ENCODE data around the gene TMEM272.

Gene TMEM272

GRCh38 chr13:51806566-51806965 is 38.4 kb downstream of the TMEM272 start:
- H3K36me3 ChIP-seq (ENCODE audit: control insufficient read depth in 2 of 2, insufficient read depth in 2 of 2, low read length in 2 of 2) = no peaks in the 10 kb centered on the region
- H3K4me1 ChIP-seq (ENCODE audit: control insufficient read depth in 2 of 2, insufficient read depth in 2 of 2, low read length in 2 of 2) = peaks cover 28 to 29% of the 10 kb centered on the region in 2 donors
- no peak overlapping the region for H3K9ac ChIP-seq (ENCODE audit: low read depth in 1 of 2, low read length in 2 of 2)
- no peaks in the 10 kb centered on the region for H3K9me3 ChIP-seq (ENCODE audit: control insufficient read depth in 2 of 2, low read length in 2 of 2)
- H3K27me3 ChIP-seq (ENCODE audit: control insufficient read depth in 2 of 2, insufficient read depth in 2 of 2, low read length in 2 of 2) = no peaks in the 10 kb centered on the region
- H3K4me3 ChIP-seq (ENCODE audit: low read length in 2 of 2) = no peak overlapping the region
- H3K27ac ChIP-seq (ENCODE audit: low read depth in 2 of 2, low read length in 2 of 2) = no peak overlapping the region

DNA sequence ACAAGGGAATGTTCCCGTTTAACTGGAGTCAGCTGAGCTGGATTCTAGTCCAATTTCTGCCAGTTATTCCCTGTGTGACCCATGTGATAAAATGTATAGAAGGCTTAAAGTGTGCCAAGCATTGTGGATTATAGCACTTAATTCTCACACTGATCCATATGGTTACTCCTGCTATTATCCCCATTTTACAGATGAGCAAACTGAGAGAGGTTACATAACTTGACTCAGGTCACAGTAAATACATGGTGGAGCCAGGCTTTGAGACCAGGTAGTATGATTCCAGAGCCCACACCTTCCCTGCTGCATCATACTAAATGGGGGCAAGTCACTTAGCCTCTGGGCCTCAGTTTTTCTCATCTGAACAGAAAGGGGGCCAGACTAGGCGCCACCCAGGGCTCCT is 39.1 kb downstream of the TMEM272 start:
- H3K27ac ChIP-seq (ENCODE audit: low read depth in 2 of 2, low read length in 2 of 2) = no peak overlapping the region
- no peaks in the 10 kb centered on the region for H3K36me3 ChIP-seq (ENCODE audit: control insufficient read depth in 2 of 2, insufficient read depth in 2 of 2, low read length in 2 of 2)
- H3K9me3 ChIP-seq (ENCODE audit: control insufficient read depth in 2 of 2, low read length in 2 of 2) = no peaks in the 10 kb centered on the region
- no peak overlapping the region for H3K9ac ChIP-seq (ENCODE audit: low read depth in 1 of 2, low read length in 2 of 2)
- peaks cover 31 to 32% of the 10 kb centered on the region in 2 donors for H3K4me1 ChIP-seq (ENCODE audit: control insufficient read depth in 2 of 2, insufficient read depth in 2 of 2, low read length in 2 of 2)
- no peaks in the 10 kb centered on the region for H3K27me3 ChIP-seq (ENCODE audit: control insufficient read depth in 2 of 2, insufficient read depth in 2 of 2, low read length in 2 of 2)
- no peak overlapping the region for H3K4me3 ChIP-seq (ENCODE audit: low read length in 2 of 2)

DNA sequence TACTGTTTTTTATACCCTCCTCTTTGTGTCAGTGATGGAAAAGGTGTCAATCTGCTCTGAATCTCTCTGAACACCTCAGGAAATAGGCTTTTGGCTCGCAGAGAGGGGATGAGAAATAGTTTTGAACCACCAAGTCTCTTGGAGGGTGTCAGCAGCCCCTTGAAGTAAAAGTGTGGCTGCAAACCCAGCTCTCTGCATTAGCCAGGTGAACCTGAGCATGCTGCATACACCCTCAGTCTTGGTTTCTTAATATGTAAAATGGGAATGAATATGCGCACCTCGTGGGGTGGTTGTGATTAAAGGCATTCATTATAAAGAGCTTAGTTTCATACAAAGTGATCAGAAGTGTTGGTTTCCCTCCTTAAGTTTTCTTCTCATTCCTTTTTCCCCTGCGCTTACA is 39.7 kb downstream of the TMEM272 start:
- H3K4me3 ChIP-seq (ENCODE audit: low read length in 2 of 2) = no peak overlapping the region
- peak overlapping the region in 1 of 2 donors; percentile 100 for H3K9ac ChIP-seq (ENCODE audit: low read depth in 1 of 2, low read length in 2 of 2)

DNA sequence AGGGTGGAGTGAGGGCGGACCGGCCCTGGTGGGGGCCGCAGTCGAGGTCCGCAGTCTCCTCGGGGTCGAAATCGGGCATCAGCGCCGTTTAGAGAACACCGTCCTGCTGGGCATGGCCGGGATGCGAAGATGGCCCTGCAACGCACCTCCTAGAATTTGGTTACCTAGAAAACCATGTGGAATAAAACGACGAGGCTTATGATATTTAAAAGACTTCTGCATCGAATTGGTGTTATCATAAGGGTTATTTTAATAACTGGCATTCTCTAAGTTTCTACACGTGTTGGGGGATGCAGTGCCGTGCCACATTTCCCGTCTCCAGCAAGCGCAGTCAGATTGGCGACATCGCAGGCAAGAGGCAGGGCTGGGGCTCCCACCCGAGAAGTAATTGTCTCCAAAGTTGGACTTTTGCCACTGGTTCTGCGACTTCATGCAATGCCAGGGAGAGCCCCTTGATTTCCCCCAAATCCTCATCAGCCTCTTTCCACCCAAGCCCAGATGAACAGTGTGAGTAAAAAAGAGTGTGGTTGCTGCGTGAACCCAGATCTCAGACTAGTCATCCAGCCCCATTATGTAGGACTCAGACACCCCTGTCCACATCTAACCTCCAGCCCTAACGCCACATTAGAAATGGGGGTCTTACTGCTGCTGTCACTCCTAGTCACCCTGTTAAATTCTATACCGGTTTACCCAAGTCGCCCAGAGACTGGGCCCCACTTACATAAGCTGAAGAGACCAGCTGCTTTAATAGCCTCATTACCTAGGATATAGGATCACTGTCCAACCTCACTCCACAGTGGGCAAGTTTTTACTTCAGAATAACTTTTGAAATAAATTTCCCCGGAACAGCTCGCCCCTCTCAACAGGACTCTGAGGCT is 40.4 kb downstream of the TMEM272 start:
- H3K9me3 ChIP-seq (ENCODE audit: control insufficient read depth in 2 of 2, low read length in 2 of 2) = no peaks in the 10 kb centered on the region
- peak overlapping the region; percentile 99 to 100 for H3K9ac ChIP-seq (ENCODE audit: low read depth in 1 of 2, low read length in 2 of 2)
- H3K4me1 ChIP-seq (ENCODE audit: control insufficient read depth in 2 of 2, insufficient read depth in 2 of 2, low read length in 2 of 2) = peaks cover 31 to 32% of the 10 kb centered on the region in 2 donors
- H3K27me3 ChIP-seq (ENCODE audit: control insufficient read depth in 2 of 2, insufficient read depth in 2 of 2, low read length in 2 of 2) = no peaks in the 10 kb centered on the region
- peak overlapping the region; percentile 79 to 90 for H3K4me3 ChIP-seq (ENCODE audit: low read length in 2 of 2)
- H3K36me3 ChIP-seq (ENCODE audit: control insufficient read depth in 2 of 2, insufficient read depth in 2 of 2, low read length in 2 of 2) = no peaks in the 10 kb centered on the region
- H3K27ac ChIP-seq (ENCODE audit: low read depth in 2 of 2, low read length in 2 of 2) = peak overlapping the region; percentile 99 to 100

More for the DNA sequence above, 39.7 kb downstream of the TMEM272 start:
- H3K27me3 ChIP-seq (ENCODE audit: control insufficient read depth in 2 of 2, insufficient read depth in 2 of 2, low read length in 2 of 2) = no peaks in the 10 kb centered on the region
- H3K9me3 ChIP-seq (ENCODE audit: control insufficient read depth in 2 of 2, low read length in 2 of 2) = no peaks in the 10 kb centered on the region
- peaks cover 31 to 32% of the 10 kb centered on the region in 2 donors for H3K4me1 ChIP-seq (ENCODE audit: control insufficient read depth in 2 of 2, insufficient read depth in 2 of 2, low read length in 2 of 2)
- peak overlapping the region in 1 of 2 donors; percentile 11 for H3K27ac ChIP-seq (ENCODE audit: low read depth in 2 of 2, low read length in 2 of 2)
- H3K36me3 ChIP-seq (ENCODE audit: control insufficient read depth in 2 of 2, insufficient read depth in 2 of 2, low read length in 2 of 2) = no peaks in the 10 kb centered on the region

DNA sequence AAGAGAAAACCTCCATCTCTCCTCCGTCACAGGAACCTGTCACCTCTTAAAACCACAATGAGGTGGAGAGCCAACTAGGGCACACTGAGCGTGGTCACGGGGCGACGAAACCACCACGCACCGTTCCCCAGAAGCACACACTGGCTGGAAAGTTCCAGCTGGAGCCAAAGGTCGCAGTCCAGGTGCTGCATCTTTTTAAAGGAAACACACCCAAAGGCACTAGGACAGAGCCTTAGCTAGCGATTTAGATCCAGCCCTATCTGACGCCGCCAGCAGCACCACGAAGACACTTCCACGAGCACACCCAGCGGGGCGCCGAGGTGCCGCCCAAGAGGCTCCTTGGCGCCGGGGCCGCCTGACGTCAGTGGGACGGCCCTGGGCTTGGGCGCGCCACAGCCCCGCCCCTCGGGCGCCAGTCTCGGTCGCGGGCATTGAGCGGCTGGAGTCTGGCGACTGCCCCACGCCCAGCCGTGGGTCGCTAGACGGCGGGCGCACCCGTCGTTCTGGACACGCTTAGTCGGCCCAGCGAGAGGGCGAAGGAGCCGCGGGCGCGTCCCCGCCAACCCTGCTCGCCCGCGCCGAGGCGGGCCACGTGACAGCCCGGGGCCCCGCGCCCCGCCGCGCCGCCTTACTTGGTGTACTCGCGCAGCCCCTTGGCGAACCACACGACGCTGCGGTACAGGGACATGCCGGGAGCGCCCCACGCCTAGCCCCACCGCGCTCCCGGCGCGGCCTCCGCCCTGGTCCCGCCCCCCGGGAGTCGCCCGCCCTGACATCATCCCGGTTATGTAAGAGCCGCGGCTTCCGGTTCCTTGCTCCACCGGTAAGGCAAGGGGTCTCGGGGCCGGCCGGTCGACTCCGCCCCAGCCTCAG is 41.3 kb downstream of the TMEM272 start, which contains the start of gene DHRS12:
TSS of gene DHRS12 (minus strand) at position 742 of the 873 bp plus-strand sequence. CDS start 4,504 bp downstream, outside the sequence.
- H3K4me1 ChIP-seq (ENCODE audit: control insufficient read depth in 2 of 2, insufficient read depth in 2 of 2, low read length in 2 of 2) = peaks cover 31 to 32% of the 10 kb centered on the region in 2 donors
- H3K9ac ChIP-seq (ENCODE audit: low read depth in 1 of 2, low read length in 2 of 2) = peak within 1 kb of the TSS; percentile 99 to 100
- H3K4me3 ChIP-seq (ENCODE audit: low read length in 2 of 2) = peak within 1 kb of the TSS; percentile 79 to 90
- no peaks in the 10 kb centered on the region for H3K27me3 ChIP-seq (ENCODE audit: control insufficient read depth in 2 of 2, insufficient read depth in 2 of 2, low read length in 2 of 2)
- no peaks in the 10 kb centered on the region for H3K9me3 ChIP-seq (ENCODE audit: control insufficient read depth in 2 of 2, low read length in 2 of 2)
- no peaks in the 10 kb centered on the region for H3K36me3 ChIP-seq (ENCODE audit: control insufficient read depth in 2 of 2, insufficient read depth in 2 of 2, low read length in 2 of 2)
- H3K27ac ChIP-seq (ENCODE audit: low read depth in 2 of 2, low read length in 2 of 2) = peak within 1 kb of the TSS; percentile 99 to 100

GRCh38 chr13:51802631-51803418 is 42.2 kb downstream of the TMEM272 start:
- H3K4me3 ChIP-seq (ENCODE audit: low read length in 2 of 2) = peak overlapping the region; percentile 79 to 90
- peak overlapping the region; percentile 99 to 100 for H3K27ac ChIP-seq (ENCODE audit: low read depth in 2 of 2, low read length in 2 of 2)
- no peaks in the 10 kb centered on the region for H3K36me3 ChIP-seq (ENCODE audit: control insufficient read depth in 2 of 2, insufficient read depth in 2 of 2, low read length in 2 of 2)
- no peaks in the 10 kb centered on the region for H3K27me3 ChIP-seq (ENCODE audit: control insufficient read depth in 2 of 2, insufficient read depth in 2 of 2, low read length in 2 of 2)
- H3K4me1 ChIP-seq (ENCODE audit: control insufficient read depth in 2 of 2, insufficient read depth in 2 of 2, low read length in 2 of 2) = peaks cover 31 to 35% of the 10 kb centered on the region in 2 donors
- H3K9ac ChIP-seq (ENCODE audit: low read depth in 1 of 2, low read length in 2 of 2) = peak overlapping the region; percentile 99 to 100
- no peaks in the 10 kb centered on the region for H3K9me3 ChIP-seq (ENCODE audit: control insufficient read depth in 2 of 2, low read length in 2 of 2)

DNA sequence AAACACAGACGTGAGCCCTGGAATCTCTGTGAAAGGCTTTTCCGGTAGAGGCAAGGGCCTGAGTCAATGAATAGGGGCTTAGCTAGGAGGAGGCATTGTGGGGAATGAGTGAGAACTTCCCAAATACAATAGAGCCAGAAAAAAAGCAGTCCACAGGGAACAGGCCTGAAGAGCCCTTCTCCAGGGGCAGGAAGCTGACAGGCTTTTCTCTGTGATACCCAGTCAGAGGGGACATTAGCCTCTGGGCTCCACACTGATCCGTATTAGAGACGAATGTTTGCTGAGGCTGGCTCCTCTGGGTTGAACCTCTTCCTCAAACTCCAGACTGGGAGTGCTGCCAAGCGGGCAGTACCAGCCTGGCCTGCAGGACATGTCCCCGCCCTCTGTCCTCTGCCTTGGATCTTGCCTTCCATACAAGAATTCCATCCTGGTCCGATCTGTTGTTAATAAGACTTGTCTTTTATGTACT is 43.3 kb downstream of the TMEM272 start:
- H3K27me3 ChIP-seq (ENCODE audit: control insufficient read depth in 2 of 2, insufficient read depth in 2 of 2, low read length in 2 of 2) = no peaks in the 10 kb centered on the region
- H3K9me3 ChIP-seq (ENCODE audit: control insufficient read depth in 2 of 2, low read length in 2 of 2) = no peaks in the 10 kb centered on the region
- no peaks in the 10 kb centered on the region for H3K36me3 ChIP-seq (ENCODE audit: control insufficient read depth in 2 of 2, insufficient read depth in 2 of 2, low read length in 2 of 2)
- H3K27ac ChIP-seq (ENCODE audit: low read depth in 2 of 2, low read length in 2 of 2) = peak overlapping the region; percentile 99 to 100
- no peak overlapping the region for H3K4me3 ChIP-seq (ENCODE audit: low read length in 2 of 2)
- H3K4me1 ChIP-seq (ENCODE audit: control insufficient read depth in 2 of 2, insufficient read depth in 2 of 2, low read length in 2 of 2) = peaks cover 31 to 35% of the 10 kb centered on the region in 2 donors
- H3K9ac ChIP-seq (ENCODE audit: low read depth in 1 of 2, low read length in 2 of 2) = peak overlapping the region; percentile 3 to 100

GRCh38 chr13:51800486-51800885 is 44.5 kb downstream of the TMEM272 start:
- H3K9ac ChIP-seq (ENCODE audit: low read depth in 1 of 2, low read length in 2 of 2) = no peak overlapping the region
- H3K36me3 ChIP-seq (ENCODE audit: control insufficient read depth in 2 of 2, insufficient read depth in 2 of 2, low read length in 2 of 2) = no peaks in the 10 kb centered on the region
- no peak overlapping the region for H3K4me3 ChIP-seq (ENCODE audit: low read length in 2 of 2)
- peaks cover 31 to 35% of the 10 kb centered on the region in 2 donors for H3K4me1 ChIP-seq (ENCODE audit: control insufficient read depth in 2 of 2, insufficient read depth in 2 of 2, low read length in 2 of 2)
- H3K9me3 ChIP-seq (ENCODE audit: control insufficient read depth in 2 of 2, low read length in 2 of 2) = no peaks in the 10 kb centered on the region
- no peak overlapping the region for H3K27ac ChIP-seq (ENCODE audit: low read depth in 2 of 2, low read length in 2 of 2)
- no peaks in the 10 kb centered on the region for H3K27me3 ChIP-seq (ENCODE audit: control insufficient read depth in 2 of 2, insufficient read depth in 2 of 2, low read length in 2 of 2)

GRCh38 chr13:51799261-51799660 is 45.7 kb downstream of the TMEM272 start:
- Histone ChIP-seq H3K27me3 (ENCODE audit: control insufficient read depth in 2 of 2, insufficient read depth in 2 of 2, low read length in 2 of 2) (no peaks in the 10 kb centered on the region), H3K4me1 (ENCODE audit: control insufficient read depth in 2 of 2, insufficient read depth in 2 of 2, low read length in 2 of 2) (peaks cover 21 to 26% of the 10 kb centered on the region in 2 donors), H3K9ac (ENCODE audit: low read depth in 1 of 2, low read length in 2 of 2) (no peak overlapping the region), H3K4me3 (ENCODE audit: low read length in 2 of 2) (no peak overlapping the region), H3K9me3 (ENCODE audit: control insufficient read depth in 2 of 2, low read length in 2 of 2) (no peaks in the 10 kb centered on the region), H3K36me3 (ENCODE audit: control insufficient read depth in 2 of 2, insufficient read depth in 2 of 2, low read length in 2 of 2) (no peaks in the 10 kb centered on the region), H3K27ac (ENCODE audit: low read depth in 2 of 2, low read length in 2 of 2) (no peak overlapping the region)

Data from mucosa of rectum (tissue), 2 donors.